ENCODE results near the gene PLCZ1.

DNA sequence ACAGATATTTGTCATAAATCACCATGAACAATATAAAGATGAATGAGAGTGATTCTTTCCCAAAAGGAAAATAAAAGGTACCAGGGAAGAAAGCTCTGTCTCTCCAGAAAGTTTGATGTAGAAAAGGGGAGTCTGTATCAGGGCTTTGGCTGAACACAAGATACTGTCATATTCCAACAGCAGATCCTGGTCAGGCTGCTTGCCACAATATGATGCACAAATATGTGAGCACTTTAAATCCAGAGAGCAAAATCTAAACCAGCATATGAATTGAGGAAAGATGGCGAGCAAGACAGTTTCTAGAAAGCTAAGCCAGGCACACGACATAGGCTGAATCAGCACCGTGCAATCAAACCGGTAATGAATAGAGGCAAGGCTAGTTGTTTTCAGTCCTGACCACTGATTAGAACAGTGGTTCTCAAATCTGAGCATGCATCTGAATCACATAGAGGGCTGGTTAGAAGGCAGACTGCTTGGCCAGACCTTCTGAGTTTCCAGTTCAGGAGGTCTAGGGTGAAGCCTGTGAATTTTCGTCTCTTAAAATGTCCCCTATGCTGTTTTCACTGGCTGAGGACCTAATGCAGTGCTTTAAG, 60.7 kb downstream of the PLCZ1 start:
- TF ChIP-seq, protein P1, sequence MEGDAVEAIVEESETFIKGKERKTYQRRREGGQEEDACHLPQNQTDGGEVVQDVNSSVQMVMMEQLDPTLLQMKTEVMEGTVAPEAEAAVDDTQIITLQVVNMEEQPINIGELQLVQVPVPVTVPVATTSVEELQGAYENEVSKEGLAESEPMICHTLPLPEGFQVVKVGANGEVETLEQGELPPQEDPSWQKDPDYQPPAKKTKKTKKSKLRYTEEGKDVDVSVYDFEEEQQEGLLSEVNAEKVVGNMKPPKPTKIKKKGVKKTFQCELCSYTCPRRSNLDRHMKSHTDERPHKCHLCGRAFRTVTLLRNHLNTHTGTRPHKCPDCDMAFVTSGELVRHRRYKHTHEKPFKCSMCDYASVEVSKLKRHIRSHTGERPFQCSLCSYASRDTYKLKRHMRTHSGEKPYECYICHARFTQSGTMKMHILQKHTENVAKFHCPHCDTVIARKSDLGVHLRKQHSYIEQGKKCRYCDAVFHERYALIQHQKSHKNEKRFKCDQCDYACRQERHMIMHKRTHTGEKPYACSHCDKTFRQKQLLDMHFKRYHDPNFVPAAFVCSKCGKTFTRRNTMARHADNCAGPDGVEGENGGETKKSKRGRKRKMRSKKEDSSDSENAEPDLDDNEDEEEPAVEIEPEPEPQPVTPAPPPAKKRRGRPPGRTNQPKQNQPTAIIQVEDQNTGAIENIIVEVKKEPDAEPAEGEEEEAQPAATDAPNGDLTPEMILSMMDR (IDR thresholded peaks at IDR 0.05; ENCODE audit: insufficient read depth, low read length), result no peak
- TF ChIP-seq POLR2AphosphoS5 (IDR thresholded peaks at IDR 0.05; ENCODE audit: low read depth) (no peak), GABPA (IDR thresholded peaks at IDR 0.05; ENCODE audit: low read depth) (no peak), SPI1 (IDR thresholded peaks at IDR 0.05; ENCODE audit: borderline replicate concordance, low read depth) (no peak)
- TF ChIP-seq, protein P2, sequence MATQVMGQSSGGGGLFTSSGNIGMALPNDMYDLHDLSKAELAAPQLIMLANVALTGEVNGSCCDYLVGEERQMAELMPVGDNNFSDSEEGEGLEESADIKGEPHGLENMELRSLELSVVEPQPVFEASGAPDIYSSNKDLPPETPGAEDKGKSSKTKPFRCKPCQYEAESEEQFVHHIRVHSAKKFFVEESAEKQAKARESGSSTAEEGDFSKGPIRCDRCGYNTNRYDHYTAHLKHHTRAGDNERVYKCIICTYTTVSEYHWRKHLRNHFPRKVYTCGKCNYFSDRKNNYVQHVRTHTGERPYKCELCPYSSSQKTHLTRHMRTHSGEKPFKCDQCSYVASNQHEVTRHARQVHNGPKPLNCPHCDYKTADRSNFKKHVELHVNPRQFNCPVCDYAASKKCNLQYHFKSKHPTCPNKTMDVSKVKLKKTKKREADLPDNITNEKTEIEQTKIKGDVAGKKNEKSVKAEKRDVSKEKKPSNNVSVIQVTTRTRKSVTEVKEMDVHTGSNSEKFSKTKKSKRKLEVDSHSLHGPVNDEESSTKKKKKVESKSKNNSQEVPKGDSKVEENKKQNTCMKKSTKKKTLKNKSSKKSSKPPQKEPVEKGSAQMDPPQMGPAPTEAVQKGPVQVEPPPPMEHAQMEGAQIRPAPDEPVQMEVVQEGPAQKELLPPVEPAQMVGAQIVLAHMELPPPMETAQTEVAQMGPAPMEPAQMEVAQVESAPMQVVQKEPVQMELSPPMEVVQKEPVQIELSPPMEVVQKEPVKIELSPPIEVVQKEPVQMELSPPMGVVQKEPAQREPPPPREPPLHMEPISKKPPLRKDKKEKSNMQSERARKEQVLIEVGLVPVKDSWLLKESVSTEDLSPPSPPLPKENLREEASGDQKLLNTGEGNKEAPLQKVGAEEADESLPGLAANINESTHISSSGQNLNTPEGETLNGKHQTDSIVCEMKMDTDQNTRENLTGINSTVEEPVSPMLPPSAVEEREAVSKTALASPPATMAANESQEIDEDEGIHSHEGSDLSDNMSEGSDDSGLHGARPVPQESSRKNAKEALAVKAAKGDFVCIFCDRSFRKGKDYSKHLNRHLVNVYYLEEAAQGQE (IDR thresholded peaks at IDR 0.05; ENCODE audit: insufficient replicate concordance, low read depth), result no peak
